OCI-LY7 (cell line): ENCODE data around the gene ANKFN1.
A peak's percentile ranks its signal among the peaks of the same experiment; 100 is the strongest.

Experiments
- CTCF ChIP-seq: fragments of 200-600 bp; sonication (generic); conservative IDR thresholded peaks from 2 replicates; pipeline ENCODE4 v1.5.1; 2014; ENCODE audit warnings: mild to moderate bottlenecking, antibody characterized with exemption, low read length, moderate library complexity, mixed read lengths
- EZH2phosphoT487 ChIP-seq: fragments of 200-600 bp; sonication (generic); IDR thresholded peaks from 2 replicates; pipeline ENCODE4 v1.6.1; 2018; ENCODE audit warnings: low read depth, borderline replicate concordance, mild to moderate bottlenecking, mixed run types, antibody characterized with exemption, low read length, moderate library complexity, mixed read lengths

- TF ChIP-seq CTCF (peak; percentile 77), EZH2phosphoT487 (no peak)
Observed at GRCh38 chr17:56499799-56500388, 346.6 kb downstream of the ANKFN1 start.
